ENCODE results near the gene HK1. TPM values are rescaled to one million over a fixed set of nuclear protein-coding genes. Genes with fewer than 3 reads are reported as not detected.

Gene HK1
- total RNA-seq, 4 donors from 2014 or later, result 119 to 142 (median 141) TPM

DNA sequence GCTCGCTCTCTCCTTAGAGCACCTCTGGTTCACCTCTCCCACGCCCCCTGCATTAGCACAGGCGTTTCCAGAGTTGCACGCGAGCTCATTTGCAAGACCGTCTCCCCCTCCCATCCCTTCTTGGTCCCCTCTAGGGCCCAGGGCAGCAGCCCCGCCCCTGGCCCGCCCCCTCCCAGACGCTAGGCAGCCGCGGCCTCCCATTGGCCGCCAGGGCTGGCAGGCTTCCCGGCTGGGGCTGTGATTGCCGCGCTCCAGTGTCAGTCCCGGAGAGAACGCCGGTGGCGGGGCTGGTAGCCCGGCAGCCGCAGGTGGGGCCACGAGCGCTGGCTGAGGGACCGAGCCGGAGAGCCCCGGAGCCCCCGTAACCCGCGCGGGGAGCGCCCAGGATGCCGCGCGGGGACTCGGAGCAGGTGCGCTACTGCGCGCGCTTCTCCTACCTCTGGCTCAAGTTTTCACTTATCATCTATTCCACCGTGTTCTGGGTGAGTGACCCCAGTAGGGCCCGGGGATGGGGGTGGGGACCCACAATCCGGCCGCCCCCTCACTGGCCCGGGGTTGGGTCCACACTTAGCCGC lies 173.0 kb downstream of the HK1 start, which contains the start of gene TSPAN15:
TSS of gene TSPAN15 (plus strand) at position 257 of the 575 bp plus-strand sequence. CDS start at position 387, 130 bp downstream.
- Histone ChIP-seq H3K27me3 (peaks cover 8% of the 10 kb centered on the region), H3K27ac (peak within 1 kb of the TSS; percentile 59), H3K4me3 (peak within 1 kb of the TSS; percentile 69), H3K4me1 (peaks cover 59% of the 10 kb centered on the region), H3K36me3 (no peaks in the 10 kb centered on the region), H3K9me3 (no peaks in the 10 kb centered on the region)
- WGBS, result under 1% methylated on average over 26 of the region's 45 CpGs
- peak in 1 of 2 donors; percentile 84 for DNase-seq (ENCODE audit: low spot score in 2 of 2)
- TF ChIP-seq, protein P1, sequence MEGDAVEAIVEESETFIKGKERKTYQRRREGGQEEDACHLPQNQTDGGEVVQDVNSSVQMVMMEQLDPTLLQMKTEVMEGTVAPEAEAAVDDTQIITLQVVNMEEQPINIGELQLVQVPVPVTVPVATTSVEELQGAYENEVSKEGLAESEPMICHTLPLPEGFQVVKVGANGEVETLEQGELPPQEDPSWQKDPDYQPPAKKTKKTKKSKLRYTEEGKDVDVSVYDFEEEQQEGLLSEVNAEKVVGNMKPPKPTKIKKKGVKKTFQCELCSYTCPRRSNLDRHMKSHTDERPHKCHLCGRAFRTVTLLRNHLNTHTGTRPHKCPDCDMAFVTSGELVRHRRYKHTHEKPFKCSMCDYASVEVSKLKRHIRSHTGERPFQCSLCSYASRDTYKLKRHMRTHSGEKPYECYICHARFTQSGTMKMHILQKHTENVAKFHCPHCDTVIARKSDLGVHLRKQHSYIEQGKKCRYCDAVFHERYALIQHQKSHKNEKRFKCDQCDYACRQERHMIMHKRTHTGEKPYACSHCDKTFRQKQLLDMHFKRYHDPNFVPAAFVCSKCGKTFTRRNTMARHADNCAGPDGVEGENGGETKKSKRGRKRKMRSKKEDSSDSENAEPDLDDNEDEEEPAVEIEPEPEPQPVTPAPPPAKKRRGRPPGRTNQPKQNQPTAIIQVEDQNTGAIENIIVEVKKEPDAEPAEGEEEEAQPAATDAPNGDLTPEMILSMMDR (IDR thresholded peaks at IDR 0.05), result no peak

Other genes with a start within 250 kb of the HK1 start
- gene SRGN, start 190.4 kb upstream of the HK1 start, total RNA-seq, result 10 to 100 TPM; 17.2 to 24.9 (median 21.2) TPM
- 10 to 100 TPM; 29.9 to 33.4 (median 32.1) TPM for gene VPS26A, start 154.3 kb upstream of the HK1 start, total RNA-seq
- 10 to 100 TPM; 27.9 to 53.1 (median 30.5) TPM for gene SUPV3L1, start 98.3 kb upstream of the HK1 start, total RNA-seq
- gene HKDC1, start 58.2 kb upstream of the HK1 start, total RNA-seq, result under 1 TPM in 2 of 4 donors, not detected in 2; 0.13 to 0.15 TPM
- 1 to 10 TPM in 1 of 4 donors, under 1 TPM in 3; 0.25 to 1.2 (median 0.63) TPM for gene TACR2, start 138.4 kb downstream of the HK1 start, total RNA-seq
- gene TSPAN15, start 173.0 kb downstream of the HK1 start, total RNA-seq, result 10 to 100 TPM in 2 of 4 donors, 1 to 10 TPM in 2; 4.0 to 18.1 (median 11.7) TPM

Data from suprapubic skin (tissue), 4 donors.